HFF-Myc (cell line): ENCODE results near the gene SNRNP200.

Experiments
- DNase-seq: peaks from one replicate; pipeline ENCODE4 v3.0.0-alpha.2; 2011; ENCODE audit warnings: low read depth; ENCODE audit errors: extremely low read depth
- H3K4me3 ChIP-seq: replicated peaks from 2 replicates; pipeline ENCODE4 v1.5.1; 2011; ENCODE audit warnings: low read depth, mild to moderate bottlenecking, control low read depth, low read length
- CTCF ChIP-seq: IDR thresholded peaks from 2 replicates; pipeline ENCODE4 v1.5.1; 2012; ENCODE audit warnings: mild to moderate bottlenecking, low read depth, low read length, control low read depth; ENCODE audit errors: missing control alignments

The SNRNP200 gene

DNA sequence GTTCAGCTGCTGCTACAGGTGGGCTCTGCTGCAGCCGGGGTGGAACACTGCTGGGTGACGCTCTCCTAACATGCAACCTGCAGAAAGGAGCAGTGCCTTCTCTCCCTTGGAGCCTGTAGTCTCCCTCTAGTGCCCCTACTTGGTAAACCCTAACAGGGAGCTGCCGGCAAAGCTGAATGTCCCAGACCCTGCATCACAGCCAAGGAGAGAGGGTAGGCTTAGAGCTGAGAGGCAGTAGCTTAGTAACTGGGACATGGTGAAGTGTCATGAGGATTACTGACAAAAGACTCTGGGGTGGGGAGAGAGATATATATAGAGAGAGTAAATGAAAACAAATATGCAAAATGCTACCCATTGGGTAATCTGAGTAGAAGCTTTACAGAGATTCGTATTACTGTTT is 40.1 kb upstream of the SNRNP200 start:
- no peak for DNase-seq
- TF ChIP-seq CTCF = no peak

DNA sequence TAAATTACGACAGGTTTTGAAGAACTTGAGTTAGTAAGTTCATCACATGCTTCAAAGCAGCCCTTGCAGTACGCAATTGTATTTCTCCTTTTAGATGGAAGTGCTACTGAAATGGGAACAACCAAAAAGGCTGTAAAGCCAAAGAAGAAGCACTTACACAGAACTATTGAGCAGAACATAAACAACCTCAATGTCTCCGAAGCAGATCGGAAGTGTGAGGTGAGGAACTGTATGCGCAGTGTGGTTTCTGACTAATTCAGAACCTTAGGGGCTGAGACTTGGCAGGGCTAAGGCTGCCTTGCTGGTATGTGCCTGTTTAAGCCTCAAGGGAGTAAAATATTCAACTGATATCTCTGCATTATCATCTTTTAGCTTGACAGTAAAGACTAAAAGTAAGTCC is 38.7 kb upstream of the SNRNP200 start:
- no peak for TF ChIP-seq CTCF
- no peak overlapping the region for H3K4me3 ChIP-seq
- no peak for DNase-seq

More for the DNA sequence above, 40.1 kb upstream of the SNRNP200 start:
- H3K4me3 ChIP-seq = no peak overlapping the region

GRCh38 chr2:96342085-96342484 is 36.7 kb upstream of the SNRNP200 start:
- H3K4me3 ChIP-seq = no peak overlapping the region
- peak; percentile 29 for DNase-seq
- TF ChIP-seq CTCF = no peak

DNA sequence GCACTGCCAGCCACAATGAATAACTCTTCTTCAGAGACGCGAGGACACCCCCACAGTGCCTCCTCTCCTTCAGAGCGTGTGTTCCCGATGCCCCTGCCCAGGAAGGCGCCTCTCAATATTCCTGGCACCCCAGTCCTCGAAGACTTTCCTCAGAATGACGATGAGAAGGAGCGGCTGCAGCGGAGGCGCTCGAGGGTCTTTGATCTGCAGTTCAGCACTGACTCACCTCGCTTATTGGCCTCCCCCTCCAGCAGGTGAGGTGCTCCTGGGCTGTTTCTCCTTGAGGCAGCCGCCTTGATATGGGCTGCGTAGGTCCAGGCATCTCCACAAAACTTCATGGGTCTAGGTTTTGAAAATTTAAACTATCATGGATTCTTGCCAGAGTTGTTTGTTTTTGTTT is 36.3 kb upstream of the SNRNP200 start:
- TF ChIP-seq CTCF = no peak
- no peak overlapping the region for H3K4me3 ChIP-seq
- no peak for DNase-seq

DNA sequence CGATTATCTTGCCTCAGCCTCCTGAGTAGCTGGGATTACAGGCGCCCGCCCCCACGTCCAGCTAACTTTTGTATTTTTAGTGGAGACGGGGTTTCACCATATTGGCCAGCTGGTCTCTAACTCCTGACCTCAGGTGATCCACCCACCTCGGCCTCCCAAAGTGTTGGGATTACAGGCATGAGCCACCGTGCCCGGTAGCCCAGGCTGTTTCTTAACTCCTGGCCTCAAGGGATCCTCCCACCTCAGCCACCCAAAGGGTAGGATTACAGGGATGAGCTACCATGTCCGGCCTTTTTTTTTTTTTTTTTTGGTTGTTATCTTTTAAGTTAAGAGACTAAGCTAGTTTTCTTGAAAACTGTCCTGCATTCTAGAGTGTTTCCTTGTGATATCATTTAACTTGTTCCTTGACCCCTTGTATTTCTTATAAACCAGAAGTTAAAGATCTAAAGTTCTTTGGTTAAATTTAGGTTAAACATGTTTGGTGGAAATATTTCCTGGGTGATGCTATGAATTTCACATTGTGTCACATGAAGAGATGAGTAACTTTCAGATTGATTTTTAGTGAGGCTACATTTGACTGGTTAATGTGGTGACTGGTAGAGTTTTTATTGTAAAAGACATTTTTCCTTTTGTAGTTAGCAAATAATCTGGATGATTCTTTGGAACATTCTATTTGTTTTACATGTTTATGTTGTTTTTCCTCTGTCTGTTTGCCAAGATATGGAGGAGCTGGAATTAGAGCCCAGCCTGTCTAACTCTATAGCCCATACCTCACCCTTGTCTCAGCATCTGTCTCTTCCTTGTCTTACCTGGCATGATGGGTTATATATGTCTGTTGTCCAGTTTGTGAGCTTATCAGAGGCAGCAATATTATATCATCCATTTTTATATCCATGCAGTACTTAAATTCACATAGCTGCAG is 35.4 kb upstream of the SNRNP200 start:
- no peak for DNase-seq
- no peak for TF ChIP-seq CTCF
- H3K4me3 ChIP-seq = no peak overlapping the region

- DNase-seq = no peak
- no peak for TF ChIP-seq CTCF
- peak overlapping the region; percentile 58 for H3K4me3 ChIP-seq
Measured at GRCh38 chr2:96336873-96337272, 31.5 kb upstream of the SNRNP200 start.
